ENCODE data around the gene H2AZ1.

- TF ChIP-seq CTCF (conservative IDR thresholded peaks at IDR 0.05; ENCODE audit: low read depth, low read length) = no peak
- no peak for TF ChIP-seq EZH2 (IDR thresholded peaks at IDR 0.05; ENCODE audit: borderline replicate concordance, low read depth, low read length, poor library complexity, severe bottlenecking)
Measured at GRCh38 chr4:99971453-99972111, 21.5 kb upstream of the H2AZ1 start.

Data from A673 (cell line).